Ureter (tissue), 1 donor: Measurements from ENCODE around the gene TMSB15B. TPM values are rescaled to one million over a fixed set of nuclear protein-coding genes. Genes with fewer than 3 reads are reported as not detected.

Source experiments
- total RNA-seq: library from RNA; stranded (reverse); gene quantifications from one replicate; pipeline ENCODE4 v1.2.4, GENCODE V29; 2023
- donor health status: DM: yes; HTN: yes; CAD: no.

The TMSB15B gene
- total RNA-seq, 1 donor from 2014 or later: 6.1 TPM

Other genes starting within 250 kb of the TMSB15B start
- 2.1 TPM for gene PLP1, start 185.8 kb upstream of the TMSB15B start, total RNA-seq
- 6.5 TPM for gene RAB9B, start 130.4 kb upstream of the TMSB15B start, total RNA-seq
- not detected for gene H2BW1, start 51.1 kb downstream of the TMSB15B start, total RNA-seq
- 0.26 TPM for gene H2BW2, start 77.3 kb downstream of the TMSB15B start, total RNA-seq
- 1.4 TPM for gene TMSB15C, start 113.6 kb downstream of the TMSB15B start, total RNA-seq
- gene ZCCHC18, start 149.9 kb downstream of the TMSB15B start, total RNA-seq: 0.49 TPM
- 14.9 TPM for gene SLC25A53, start 194.4 kb downstream of the TMSB15B start, total RNA-seq
- 23.5 TPM for gene FAM199X, start 203.8 kb downstream of the TMSB15B start, total RNA-seq